Uterus (tissue), 4 donors: ENCODE data around the gene TNFRSF1A. TPM values are rescaled to one million over a fixed set of nuclear protein-coding genes. Genes with fewer than 3 reads are reported as not detected.

Source experiments
- DNase-seq, 2 donors: peaks; one replicate each; pipeline ENCODE4 v3.0.0-alpha.2; 2019 to 2020
- H3K27ac ChIP-seq, 2 donors: fragments of 200-600 bp; sonication (generic); 1 replicate in 1 of 2; 2 replicates in 1 of 2; pipeline ENCODE4 v1.5.1; 2016 to 2018
- H3K27me3 ChIP-seq, 2 donors: fragments of 200-600 bp; sonication (generic); one replicate each; pipeline ENCODE4 v1.5.1; 2018 to 2019; ENCODE audit warnings: control low read depth in 1 of 2
- H3K36me3 ChIP-seq, 2 donors: fragments of 200-600 bp; sonication (generic); one replicate each; pipeline ENCODE4 v1.5.1; 2019; ENCODE audit warnings: control low read depth in 1 of 2
- H3K4me1 ChIP-seq, 2 donors: fragments of 200-600 bp; sonication (generic); one replicate each; pipeline ENCODE4 v1.5.1; 2018 to 2019; ENCODE audit warnings: control low read depth in 1 of 2
- H3K4me3 ChIP-seq, 2 donors: fragments of 200-600 bp; sonication (generic); 1 replicate in 1 of 2; 2 replicates in 1 of 2; pipeline ENCODE4 v1.5.1; 2018 to 2019; ENCODE audit warnings: mild to moderate bottlenecking in 1 of 2
- H3K9me3 ChIP-seq, 2 donors: fragments of 200-600 bp; sonication (generic); one replicate each; pipeline ENCODE4 v1.5.1; 2019; ENCODE audit warnings: control low read depth in 1 of 2
- POLR2A ChIP-seq, 2 donors: fragments of 450-650 bp; IDR thresholded peaks; one replicate each; pipeline ENCODE4 v1.6.1; 2016; ENCODE audit warnings: antibody characterized with exemption in 2 of 2, mild to moderate bottlenecking in 1 of 2, moderate library complexity in 1 of 2
- intact Hi-C: fragments of 100-400 bp; cut with DNase I; formaldehyde crosslinking; loops from one replicate; pipeline ENCODE4 v1.15.1; 2023; ENCODE audit warnings: low total_unique reads
- total RNA-seq, 4 donors: library from RNA; depleted of rRNA in 3 of 4; stranded (reverse); fragments of >200 nt in 3 of 4; gene quantifications; one replicate each; pipeline versions ENCODE4 v1.1.0 to v1.2.4, GENCODE V29; 2014 to 2023
- TF ChIP-seq, protein P1 (sequence below), 4 experiments: fragments of 200-600 bp in 2 of 4; fragments of 450-650 bp in 2 of 4; sonication (generic) in 2 of 4; IDR thresholded peaks; one replicate each; pipeline ENCODE4 v1.5.1; 2016 to 2019; ENCODE audit warnings: antibody characterized with exemption in 4 of 4, mild to moderate bottlenecking in 2 of 4, moderate library complexity in 1 of 4
- donor health status: DM: yes; HTN: yes; CAD: no.

The TNFRSF1A gene
- total RNA-seq, 4 donors from 2014 or later = 71.8 to 297 (median 174) TPM

DNA sequence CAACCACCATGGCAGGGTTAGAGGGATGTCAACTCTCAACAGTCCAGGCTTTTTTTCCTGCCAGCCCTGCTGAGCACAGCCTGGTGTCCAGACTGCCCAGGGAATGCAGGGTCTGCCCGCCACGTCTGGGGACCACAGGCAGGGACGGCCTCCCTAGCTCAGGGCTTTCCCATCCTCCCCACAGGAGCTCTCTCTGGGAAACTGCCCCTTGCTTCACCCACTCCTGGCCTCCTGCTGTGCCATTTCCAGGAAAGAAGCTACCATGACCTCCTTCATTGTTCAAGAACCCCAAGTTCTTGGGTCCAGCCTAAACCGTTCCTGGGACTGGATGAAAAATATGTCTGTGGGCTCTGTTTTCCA lies 28.7 kb upstream of the TNFRSF1A start:
- intact Hi-C loops = no loop called here
- Histone ChIP-seq H3K27me3 (no peaks in the 10 kb centered on the region), H3K4me3 (no peak overlapping the region), H3K4me1 (no peaks in the 10 kb centered on the region), H3K27ac (peak overlapping the region; percentile 28 to 58), H3K36me3 (no peaks in the 10 kb centered on the region), H3K9me3 (no peaks in the 10 kb centered on the region)
- TF ChIP-seq, protein P1, sequence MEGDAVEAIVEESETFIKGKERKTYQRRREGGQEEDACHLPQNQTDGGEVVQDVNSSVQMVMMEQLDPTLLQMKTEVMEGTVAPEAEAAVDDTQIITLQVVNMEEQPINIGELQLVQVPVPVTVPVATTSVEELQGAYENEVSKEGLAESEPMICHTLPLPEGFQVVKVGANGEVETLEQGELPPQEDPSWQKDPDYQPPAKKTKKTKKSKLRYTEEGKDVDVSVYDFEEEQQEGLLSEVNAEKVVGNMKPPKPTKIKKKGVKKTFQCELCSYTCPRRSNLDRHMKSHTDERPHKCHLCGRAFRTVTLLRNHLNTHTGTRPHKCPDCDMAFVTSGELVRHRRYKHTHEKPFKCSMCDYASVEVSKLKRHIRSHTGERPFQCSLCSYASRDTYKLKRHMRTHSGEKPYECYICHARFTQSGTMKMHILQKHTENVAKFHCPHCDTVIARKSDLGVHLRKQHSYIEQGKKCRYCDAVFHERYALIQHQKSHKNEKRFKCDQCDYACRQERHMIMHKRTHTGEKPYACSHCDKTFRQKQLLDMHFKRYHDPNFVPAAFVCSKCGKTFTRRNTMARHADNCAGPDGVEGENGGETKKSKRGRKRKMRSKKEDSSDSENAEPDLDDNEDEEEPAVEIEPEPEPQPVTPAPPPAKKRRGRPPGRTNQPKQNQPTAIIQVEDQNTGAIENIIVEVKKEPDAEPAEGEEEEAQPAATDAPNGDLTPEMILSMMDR (IDR thresholded peaks at IDR 0.05) = no peak
- no peak for TF ChIP-seq POLR2A (IDR thresholded peaks at IDR 0.05)
- DNase-seq = no peak

DNA sequence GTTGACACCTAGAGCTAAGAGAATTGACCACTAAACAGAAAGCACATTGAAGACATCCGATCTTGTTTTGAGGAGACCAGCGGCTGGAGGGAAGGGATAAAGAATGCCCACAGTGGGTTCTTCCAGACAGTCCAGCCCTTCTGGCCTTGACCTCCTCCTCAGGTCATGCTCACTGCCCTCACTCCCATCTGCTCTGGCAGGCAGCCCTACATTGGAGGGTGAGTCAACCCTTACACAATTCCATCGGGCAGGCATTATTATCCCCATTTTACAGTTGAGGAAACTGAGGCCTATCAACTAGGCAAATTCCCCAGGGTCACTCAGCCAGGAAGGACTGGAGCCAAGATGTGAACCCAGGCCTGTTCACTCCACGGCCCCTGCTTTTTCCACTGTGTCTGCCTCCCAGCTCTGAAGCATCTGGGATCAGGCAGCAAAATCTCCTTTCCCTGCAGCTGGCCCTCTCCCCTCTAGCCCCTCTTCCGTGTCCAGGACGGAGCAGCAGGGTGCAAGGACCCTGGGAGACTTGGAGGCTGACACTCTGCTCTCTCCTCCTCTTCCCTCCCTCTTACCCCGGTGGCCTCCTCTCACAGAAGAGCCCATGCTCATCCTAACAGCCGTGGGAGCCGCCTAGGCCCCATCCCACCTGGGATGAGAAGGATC lies 28.2 kb upstream of the TNFRSF1A start:
- H3K4me1 ChIP-seq = no peaks in the 10 kb centered on the region
- no peak for DNase-seq
- H3K4me3 ChIP-seq = no peak overlapping the region
- H3K36me3 ChIP-seq = no peaks in the 10 kb centered on the region
- intact Hi-C loops = no loop called here
- no peaks in the 10 kb centered on the region for H3K9me3 ChIP-seq
- H3K27me3 ChIP-seq = no peaks in the 10 kb centered on the region
- TF ChIP-seq, protein P1 (IDR thresholded peaks at IDR 0.05) = no peak
- TF ChIP-seq POLR2A (IDR thresholded peaks at IDR 0.05) = no peak
- H3K27ac ChIP-seq = peak overlapping the region; percentile 28 to 58

DNA sequence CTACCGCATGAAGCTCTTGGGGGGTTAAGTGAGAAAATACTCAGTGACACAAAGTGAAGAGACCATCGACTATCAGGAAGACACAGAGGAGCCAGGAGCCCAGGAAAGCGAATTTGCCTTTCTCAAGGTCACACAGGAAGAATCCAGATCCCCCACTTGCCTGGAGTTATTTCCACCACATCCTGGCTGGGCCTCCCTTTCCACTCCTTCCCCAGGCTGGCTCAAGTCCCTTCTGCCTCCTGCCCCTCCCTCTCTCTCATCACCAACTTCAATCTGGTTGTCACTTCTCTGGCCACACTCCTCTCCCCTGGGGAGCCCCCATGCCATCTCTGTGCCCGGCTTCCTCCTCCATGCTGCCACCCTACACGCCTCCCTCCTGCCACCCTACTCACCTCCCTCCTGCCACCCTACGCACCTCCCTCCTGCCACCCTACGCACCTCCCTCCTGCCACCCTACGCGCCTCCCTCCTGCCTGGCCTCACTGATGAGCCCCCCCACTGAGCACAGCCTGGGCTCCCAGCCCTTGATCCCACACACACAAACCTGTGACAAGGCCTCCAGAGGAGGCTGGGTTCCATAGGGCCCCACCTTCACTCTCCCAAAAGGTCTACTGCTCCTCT lies 27.1 kb upstream of the TNFRSF1A start:
- Histone ChIP-seq H3K9me3 (no peaks in the 10 kb centered on the region), H3K27ac (no peak overlapping the region), H3K4me3 (no peak overlapping the region), H3K36me3 (no peaks in the 10 kb centered on the region), H3K27me3 (no peaks in the 10 kb centered on the region), H3K4me1 (no peaks in the 10 kb centered on the region)
- no peak for DNase-seq
- intact Hi-C loops = no loop called here
- TF ChIP-seq, protein P1 (IDR thresholded peaks at IDR 0.05) = no peak
- TF ChIP-seq POLR2A (IDR thresholded peaks at IDR 0.05) = no peak

DNA sequence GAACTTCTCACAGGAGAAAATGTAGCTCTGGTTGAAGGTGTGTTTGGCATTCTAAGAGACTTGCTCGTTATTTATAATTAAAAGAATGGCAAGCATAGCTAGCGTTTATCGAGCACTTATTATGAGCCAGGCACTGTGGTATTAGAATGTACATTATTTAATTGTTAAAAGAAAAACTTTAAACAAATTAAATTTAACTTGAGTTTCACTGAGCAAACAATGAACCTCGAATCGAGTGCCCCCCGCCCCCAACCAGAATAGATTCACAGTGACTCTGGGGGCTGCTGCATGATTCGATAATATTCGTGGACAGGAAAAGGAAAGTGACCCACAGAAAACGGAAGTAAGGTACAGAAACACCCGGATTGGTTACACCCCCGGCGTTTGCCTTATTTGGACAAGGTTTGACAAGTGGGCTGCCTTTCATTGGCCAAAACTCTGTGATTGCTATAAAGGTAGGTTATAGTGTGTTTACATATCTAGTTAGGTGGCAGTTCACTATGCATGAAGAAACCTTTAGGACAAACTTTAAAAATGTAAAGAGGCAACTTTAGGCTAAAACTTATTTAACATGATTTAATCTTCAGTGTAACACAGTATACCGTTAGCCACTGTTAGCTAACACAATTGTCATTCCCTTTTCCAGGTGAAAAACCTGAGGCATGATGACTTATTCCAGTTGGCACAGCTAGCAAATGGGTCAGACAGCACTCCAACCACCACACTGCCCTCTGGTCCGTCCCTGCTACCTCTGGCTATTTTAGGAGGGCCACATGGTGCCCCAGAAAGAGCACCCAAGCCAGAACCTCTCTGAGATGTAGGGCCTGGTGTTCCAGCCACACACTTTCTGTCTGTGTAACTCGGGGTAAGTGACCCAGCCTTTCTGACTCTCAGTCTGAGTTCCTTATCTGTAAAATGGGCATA lies 26.4 kb upstream of the TNFRSF1A start:
- Histone ChIP-seq H3K4me1 (no peaks in the 10 kb centered on the region), H3K9me3 (no peaks in the 10 kb centered on the region), H3K27me3 (no peaks in the 10 kb centered on the region), H3K27ac (no peak overlapping the region), H3K4me3 (no peak overlapping the region), H3K36me3 (no peaks in the 10 kb centered on the region)
- intact Hi-C loops = no loop called here
- DNase-seq = no peak
- TF ChIP-seq, protein P1 (IDR thresholded peaks at IDR 0.05) = no peak
- TF ChIP-seq POLR2A (IDR thresholded peaks at IDR 0.05) = no peak
